IMR-90 (cell line): Measurements from ENCODE around the gene LTBP4. TPM values are rescaled to one million over a fixed set of nuclear protein-coding genes. Genes with fewer than 3 reads are reported as not detected.

Experiments
- ATAC-seq: fragments of 200-7000 bp; cut with Tn5 transposase; 2 replicates; pipeline ENCODE4 v1.9.1; 2020; ENCODE audit warnings: low read depth, mild to moderate bottlenecking, moderate library complexity
- BruUV-seq: library from RNA; stranded (reverse); fragments of 400-500 nt; replicated peaks from 2 replicates; lab custom pipeline; 2021; lab: Mats Ljungman, UMichigan
- CTCF ChIA-PET: fragments of 300-600 bp; formaldehyde crosslinking; extraction: SDS; loops from one replicate; lab custom pipeline; 2021; ENCODE audit warnings: antibody characterized with exemption; lab: Yijun Ruan, JAX
- POLR2A ChIA-PET: fragments of 300-600 bp; sonication (Branson Sonifier 250); formaldehyde crosslinking; loops from one replicate; lab custom pipeline; 2022; ENCODE audit warnings: antibody characterized with exemption; ENCODE audit not compliant: unreplicated experiment; lab: Charles Lee
- DNase-seq: peaks from one replicate; pipeline ENCODE4 v3.0.0; 2013
- H2AFZ ChIP-seq: replicated peaks from 2 replicates; pipeline ENCODE3; 2013; ENCODE audit warnings: low read length, mild to moderate bottlenecking; ENCODE audit not compliant: poor library complexity
- H2AK5ac ChIP-seq: 2 replicates; pipeline ENCODE4 v1.6.1; 2013; ENCODE audit warnings: low read depth, low read length, inconsistent platforms
- H2AK9ac ChIP-seq: replicated peaks from 2 replicates; pipeline ENCODE3; 2013; ENCODE audit warnings: mild to moderate bottlenecking, low read depth, low read length, moderate library complexity; ENCODE audit not compliant: poor library complexity
- H2BK120ac ChIP-seq: 2 replicates; pipeline ENCODE4 v1.6.1; 2013; ENCODE audit warnings: low read depth, low read length, inconsistent platforms
- H2BK15ac ChIP-seq: 3 replicates; pipeline ENCODE4 v1.6.1; 2013; ENCODE audit warnings: low read depth, low read length, inconsistent platforms
- H2BK20ac ChIP-seq: 2 replicates; pipeline ENCODE4 v1.6.1; 2013; ENCODE audit warnings: low read depth, mild to moderate bottlenecking, inconsistent platforms, low read length, moderate library complexity
- H2BK5ac ChIP-seq: 2 replicates; pipeline ENCODE4 v1.6.1; 2013; ENCODE audit warnings: mild to moderate bottlenecking, low read depth, low read length, inconsistent platforms; ENCODE audit not compliant: poor library complexity, severe bottlenecking
- H3K14ac ChIP-seq: replicated peaks from 2 replicates; pipeline ENCODE4 v1.6.1; 2013; ENCODE audit warnings: low read depth, low read length, inconsistent platforms
- H3K18ac ChIP-seq: 2 replicates; pipeline ENCODE4 v1.6.1; 2013; ENCODE audit warnings: low read depth, low read length, control low read depth
- H3K23ac ChIP-seq: 2 replicates; pipeline ENCODE4 v1.6.1; 2013; ENCODE audit warnings: low read depth, low read length, inconsistent platforms
- H3K27ac ChIP-seq: 2 replicates; pipeline ENCODE4 v1.5.1; 2013; ENCODE audit warnings: mild to moderate bottlenecking, control low read depth, low read length; ENCODE audit not compliant: insufficient read depth
- H3K27me3 ChIP-seq: 2 replicates; pipeline ENCODE4 v1.6.1; 2013; ENCODE audit warnings: low read length; ENCODE audit not compliant: control insufficient read depth, insufficient read depth
- H3K36me3 ChIP-seq: 2 replicates; pipeline ENCODE4 v1.6.1; 2013; ENCODE audit warnings: low read length, mixed read lengths; ENCODE audit not compliant: control insufficient read depth, insufficient read depth
- H3K4ac ChIP-seq: 2 replicates; pipeline ENCODE4 v1.6.1; 2013; ENCODE audit warnings: low read depth, low read length, inconsistent platforms
- H3K4me1 ChIP-seq: 2 replicates; pipeline ENCODE4 v1.6.1; 2013; ENCODE audit warnings: low read length, mixed read lengths; ENCODE audit not compliant: control insufficient read depth, insufficient read depth
- H3K4me2 ChIP-seq: 2 replicates; pipeline ENCODE4 v1.6.1; 2013; ENCODE audit warnings: low read depth, mild to moderate bottlenecking, control low read depth, low read length, moderate library complexity
- H3K4me3 ChIP-seq: 2 replicates; pipeline ENCODE4 v1.5.1; 2013; ENCODE audit warnings: low read depth, mild to moderate bottlenecking, control low read depth, low read length, moderate library complexity; ENCODE audit not compliant: insufficient read depth
- H3K56ac ChIP-seq: 2 replicates; pipeline ENCODE4 v1.6.1; 2013; ENCODE audit warnings: low read length, inconsistent platforms; ENCODE audit not compliant: insufficient read depth; ENCODE audit errors: extremely low read depth
- H3K79me1 ChIP-seq, 2 experiments: 2 replicates each; pipeline ENCODE4 v1.6.1; 2013; ENCODE audit warnings: low read length in 2 of 2, inconsistent platforms in 1 of 2, low read depth in 1 of 2
- H3K9ac ChIP-seq: 2 replicates; pipeline ENCODE4 v1.6.1; 2013; ENCODE audit warnings: low read depth, low read length, control low read depth
- H3K9me1 ChIP-seq: 2 replicates; pipeline ENCODE4 v1.6.1; 2013; ENCODE audit warnings: low read length, inconsistent platforms; ENCODE audit not compliant: insufficient read depth
- H3K9me3 ChIP-seq: 2 replicates; pipeline ENCODE4 v1.6.1; 2013; ENCODE audit warnings: low read length; ENCODE audit not compliant: control insufficient read depth, insufficient read depth
- H4K20me1 ChIP-seq: 2 replicates; pipeline ENCODE4 v1.6.1; 2013; ENCODE audit warnings: low read length, inconsistent platforms; ENCODE audit not compliant: insufficient read depth
- H4K5ac ChIP-seq: 2 replicates; pipeline ENCODE4 v1.6.1; 2013; ENCODE audit warnings: mild to moderate bottlenecking, low read depth, low read length, control low read depth
- H4K8ac ChIP-seq, 2 experiments: 2 replicates each; pipeline ENCODE4 v1.6.1; 2013; ENCODE audit warnings: low read depth in 2 of 2, low read length in 2 of 2, control low read depth in 1 of 2, inconsistent platforms in 1 of 2
- H4K91ac ChIP-seq: 2 replicates; pipeline ENCODE4 v1.6.1; 2013; ENCODE audit warnings: low read depth, low read length, inconsistent platforms; ENCODE audit not compliant: insufficient read depth
- MAZ ChIP-seq: IDR thresholded peaks from 2 replicates; pipeline ENCODE4 v1.6.1; 2012; ENCODE audit warnings: low read depth, mild to moderate bottlenecking, low read length, improper control_type of control experiment, moderate library complexity, borderline replicate concordance
- POLR2A ChIP-seq: IDR thresholded peaks from 2 replicates; pipeline ENCODE4 v1.6.1; 2012; ENCODE audit warnings: mild to moderate bottlenecking, low read depth, low read length
- RCOR1 ChIP-seq: IDR thresholded peaks from 2 replicates; pipeline ENCODE4 v1.6.1; 2012; ENCODE audit warnings: mild to moderate bottlenecking, low read length, improper control_type of control experiment; ENCODE audit not compliant: insufficient replicate concordance
- WGBS, 2 experiments: methylation state at CpG; one replicate each; pipeline versions ENCODE4 v1.1.5 to v1.1.7; 2013; ENCODE audit warnings: missing lambda C conversion rate in 2 of 2; ENCODE audit not compliant: insufficient read length in 1 of 2; ENCODE audit errors: extremely low coverage in 2 of 2; 5-methylcytosine and 5-hydroxymethylcytosine counted together
- dilution Hi-C: fragments of 300-500 bp; cut with HindIII; formaldehyde crosslinking; loops from one replicate; pipeline ENCODE4 v1.14.3; 2018; ENCODE audit warnings: low sequenced_read_pairs; ENCODE audit not compliant: unreplicated experiment
- in situ Hi-C: fragments of 300-500 bp; cut with MboI; formaldehyde crosslinking; loops from 3 replicates; pipeline ENCODE4 v1.14.3; 2019; ENCODE audit warnings: low sequenced_read_pairs, inconsistent platforms, mixed read lengths
- intact Hi-C: fragments of 100-400 bp; cut with micrococcal nuclease; formaldehyde crosslinking; loops from 2 replicates; pipeline ENCODE4 v1.10.0; 2022
- polyA plus RNA-seq, 3 experiments: library from polyadenylated mRNA; depleted of rRNA; stranded (reverse); fragments of >200 nt; gene quantifications; 2 replicates each; pipeline ENCODE4 v1.2.3, GENCODE V29; 2012; ENCODE audit warnings: low replicate concordance in 1 of 3
- total RNA-seq: library from RNA; depleted of rRNA; stranded (reverse); fragments of >200 nt; gene quantifications from 2 replicates; pipeline ENCODE4 v1.2.3, GENCODE V29; 2012
- TF ChIP-seq, protein P1 (sequence below): conservative IDR thresholded peaks from 2 replicates; pipeline ENCODE4 v1.5.1; 2012; ENCODE audit warnings: mild to moderate bottlenecking, low read depth, low read length, improper control_type of control experiment

Gene LTBP4
- total and polyA plus RNA-seq, 2 of the 4 experiments (the other 2 are of a cell fraction) = 14.7 to 70.3 TPM

DNA sequence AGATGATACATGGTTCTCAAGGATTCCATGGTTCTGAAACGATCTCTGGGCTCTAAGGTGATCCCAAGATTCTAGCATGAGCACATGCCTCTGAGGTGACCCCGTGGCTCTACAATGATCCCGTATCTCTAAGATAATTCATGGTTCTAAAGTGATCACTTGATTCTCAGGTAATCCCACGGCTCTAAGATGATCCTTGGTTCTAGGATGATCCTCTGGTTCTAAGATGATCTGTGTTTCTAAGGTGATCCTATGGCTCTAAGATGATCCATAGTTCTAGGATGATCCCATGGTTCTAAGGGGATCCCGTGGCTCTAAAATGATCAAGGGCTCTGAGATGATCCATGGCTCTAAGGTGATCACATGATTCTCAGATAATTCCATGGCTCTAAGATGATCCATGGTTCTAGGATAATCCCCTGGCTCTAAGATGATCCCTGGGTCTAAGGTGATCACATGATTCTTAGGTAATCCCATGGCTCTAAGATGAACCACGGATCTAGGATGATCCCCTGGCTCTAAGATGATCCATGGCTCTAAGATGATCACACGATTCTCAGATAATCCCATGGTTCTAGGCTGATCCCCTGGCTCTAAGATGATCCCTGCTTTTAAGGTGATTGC, 67.9 kb downstream of the LTBP4 start:
- ChIA-PET POLR2A (no interaction called here), CTCF (no interaction called here)
- H2AK9ac ChIP-seq = no peak overlapping the region
- H3K79me1 ChIP-seq = peaks cover 4 to 21% of the 10 kb centered on the region in 2 experiments; a peak in 3 of 4 replicates
- H3K18ac ChIP-seq = no peak overlapping the region
- H2AFZ ChIP-seq = no peak overlapping the region
- H3K4me3 ChIP-seq = no peak overlapping the region
- H2BK5ac ChIP-seq = no peak overlapping the region
- TF ChIP-seq, protein P1, sequence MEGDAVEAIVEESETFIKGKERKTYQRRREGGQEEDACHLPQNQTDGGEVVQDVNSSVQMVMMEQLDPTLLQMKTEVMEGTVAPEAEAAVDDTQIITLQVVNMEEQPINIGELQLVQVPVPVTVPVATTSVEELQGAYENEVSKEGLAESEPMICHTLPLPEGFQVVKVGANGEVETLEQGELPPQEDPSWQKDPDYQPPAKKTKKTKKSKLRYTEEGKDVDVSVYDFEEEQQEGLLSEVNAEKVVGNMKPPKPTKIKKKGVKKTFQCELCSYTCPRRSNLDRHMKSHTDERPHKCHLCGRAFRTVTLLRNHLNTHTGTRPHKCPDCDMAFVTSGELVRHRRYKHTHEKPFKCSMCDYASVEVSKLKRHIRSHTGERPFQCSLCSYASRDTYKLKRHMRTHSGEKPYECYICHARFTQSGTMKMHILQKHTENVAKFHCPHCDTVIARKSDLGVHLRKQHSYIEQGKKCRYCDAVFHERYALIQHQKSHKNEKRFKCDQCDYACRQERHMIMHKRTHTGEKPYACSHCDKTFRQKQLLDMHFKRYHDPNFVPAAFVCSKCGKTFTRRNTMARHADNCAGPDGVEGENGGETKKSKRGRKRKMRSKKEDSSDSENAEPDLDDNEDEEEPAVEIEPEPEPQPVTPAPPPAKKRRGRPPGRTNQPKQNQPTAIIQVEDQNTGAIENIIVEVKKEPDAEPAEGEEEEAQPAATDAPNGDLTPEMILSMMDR = no peak
- TF ChIP-seq RCOR1 = no peak
- no peak for TF ChIP-seq POLR2A
- TF ChIP-seq MAZ = no peak
- no peak overlapping the region for H3K23ac ChIP-seq
- H3K4me1 ChIP-seq = peaks cover under 1% of the 10 kb centered on the region
- dilution Hi-C loops = no loop called here
- H2BK120ac ChIP-seq = no peak overlapping the region
- H3K27ac ChIP-seq = no peak overlapping the region
- no peak for DNase-seq
- no peak overlapping the region for H2BK20ac ChIP-seq
- H3K4me2 ChIP-seq = no peak overlapping the region
- no peaks in the 10 kb centered on the region for H3K27me3 ChIP-seq
- H4K20me1 ChIP-seq = 0 out of 2 replicates have a peak, but pooled peaks cover 6% of the 10 kb centered on the region
- in situ Hi-C loops = loop anchor here (25.0 kb wide), 1 partner anchor 593 kb away; the partner anchor contains the start of gene HNRNPUL1
- H4K5ac ChIP-seq = no peak overlapping the region
- H3K9ac ChIP-seq = no peak overlapping the region
- peaks cover 16% of the 10 kb centered on the region for H3K9me1 ChIP-seq
- no TSS peak for BruUV-seq
- ATAC-seq = no peak
- 100% methylated on average over 3 of the region's 7 CpGs; no CpG with 5 or more reads in 1 of the 2 experiments for WGBS, 2 experiments
- no peak overlapping the region for H3K14ac ChIP-seq
- H4K8ac ChIP-seq = no peak overlapping the region
- intact Hi-C loops = no loop called here
- H3K4ac ChIP-seq = no peak overlapping the region
- no peak overlapping the region for H4K91ac ChIP-seq
- H3K56ac ChIP-seq = no peak overlapping the region
- H2AK5ac ChIP-seq = no peak overlapping the region
- H3K36me3 ChIP-seq = peaks cover 69% of the 10 kb centered on the region
- peaks cover 2% of the 10 kb centered on the region; the same call in 1 of the 2 replicates for H3K9me3 ChIP-seq
- H2BK15ac ChIP-seq = no peak overlapping the region
